HK-2 (cell line): Measurements from ENCODE around the gene DPP10.

Source experiments
- DNase-seq: peaks from one replicate; pipeline ENCODE4 v3.0.0-alpha.2; 2018; ENCODE audit not compliant: unreplicated experiment

DPP10 gene

DNA sequence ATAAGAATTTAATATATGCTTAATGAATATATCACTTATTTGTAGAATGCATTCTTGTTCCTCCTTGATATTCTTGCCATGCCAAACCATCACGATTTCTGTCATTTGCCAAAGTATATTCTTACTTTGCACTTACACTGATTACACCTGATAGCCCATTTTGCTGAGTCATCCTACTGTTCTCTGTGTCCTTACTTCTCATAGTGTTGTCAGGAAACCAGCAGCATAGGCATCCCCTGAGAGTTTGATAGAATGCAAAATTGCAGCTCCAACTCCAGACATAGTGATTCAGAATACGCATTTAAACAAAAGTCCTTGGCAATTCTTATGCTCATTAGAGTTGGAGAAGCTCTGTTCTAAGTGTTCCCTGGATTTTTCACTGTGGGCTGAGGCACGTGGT, 687.1 kb downstream of the DPP10 start:
- no peak for DNase-seq

GRCh38 chr2:115160531-115161080, 718.2 kb downstream of the DPP10 start:
- no peak for DNase-seq

GRCh38 chr2:115161081-115161770, 718.8 kb downstream of the DPP10 start:
- no peak for DNase-seq

DNA sequence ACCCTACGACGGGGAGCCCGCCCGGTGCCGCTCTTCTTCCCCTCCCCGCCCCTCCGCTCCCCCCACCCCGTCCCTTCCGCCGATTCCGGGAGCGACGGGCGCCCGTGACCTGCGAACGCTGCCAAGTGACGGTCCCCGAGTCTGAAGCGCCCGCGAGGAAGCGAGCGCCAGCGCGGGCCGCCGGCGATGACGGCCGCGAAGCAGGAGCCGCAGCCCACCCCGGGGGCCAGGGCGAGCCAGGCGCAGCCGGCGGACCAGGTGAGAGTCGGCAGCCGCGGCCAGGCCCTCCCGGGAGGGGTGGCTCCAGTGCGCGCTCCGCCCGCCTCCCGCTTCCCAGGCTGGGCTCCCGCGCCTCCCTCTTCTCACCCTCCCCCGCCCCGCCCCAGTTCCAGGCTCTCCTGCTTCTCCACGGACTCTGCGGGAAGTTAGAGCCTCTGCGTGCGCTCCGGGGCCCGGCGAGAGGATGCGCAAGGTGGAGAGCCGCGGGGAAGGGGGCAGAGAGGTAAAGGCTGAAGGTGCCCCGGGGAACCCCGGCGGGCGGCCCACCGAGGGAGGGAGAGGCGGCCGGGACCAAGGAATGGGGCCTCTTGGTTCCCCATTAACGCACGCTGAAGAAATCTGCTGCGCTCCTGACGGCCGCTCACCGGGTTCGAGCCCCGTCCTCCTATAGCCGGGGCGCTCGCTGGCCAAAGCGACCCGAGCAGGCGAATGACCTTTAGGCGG, 719.5 kb downstream of the DPP10 start:
- no peak for DNase-seq

DNA sequence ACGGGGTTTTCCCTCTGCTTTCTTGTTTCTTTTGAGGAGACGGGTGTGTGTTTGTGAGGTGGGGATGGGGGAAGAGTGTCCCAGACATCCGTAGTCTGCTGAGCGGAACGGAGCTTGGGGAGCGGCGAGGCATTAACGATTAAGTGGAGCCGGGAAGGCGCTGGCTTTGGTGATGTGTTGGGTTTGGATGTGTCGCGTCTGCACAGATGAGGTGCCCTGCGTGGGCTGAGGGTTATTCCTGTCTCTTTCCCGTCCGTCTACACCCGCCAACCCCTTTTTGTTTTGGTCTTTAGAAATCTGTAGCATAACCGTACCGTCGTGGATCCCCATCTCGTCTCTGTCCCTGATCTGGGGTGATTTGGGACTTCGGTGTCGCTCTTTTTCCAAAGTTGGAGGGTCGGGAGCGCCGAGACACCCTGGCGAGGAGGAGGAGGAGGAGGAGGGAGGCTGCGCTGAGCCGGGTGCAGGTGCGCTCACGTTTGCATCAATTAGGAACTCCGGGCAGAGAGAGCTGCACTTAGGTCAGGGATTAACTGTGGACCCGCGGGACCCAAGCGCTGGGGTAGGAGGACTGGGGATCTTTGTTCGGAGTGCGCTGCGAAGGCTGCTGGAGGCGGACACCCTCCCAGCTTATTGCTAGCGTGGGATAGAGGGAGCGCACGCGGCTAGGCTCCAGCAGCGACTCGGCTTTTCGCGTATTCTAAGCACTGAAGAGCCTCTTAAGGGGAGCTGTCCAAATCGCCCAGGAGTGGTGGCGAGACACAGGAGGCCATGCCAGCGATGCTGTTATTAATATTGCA, 720.3 kb downstream of the DPP10 start:
- no peak for DNase-seq

- DNase-seq = no peak
Measured at GRCh38 chr2:115163572-115163971, 721.1 kb downstream of the DPP10 start.

DNA sequence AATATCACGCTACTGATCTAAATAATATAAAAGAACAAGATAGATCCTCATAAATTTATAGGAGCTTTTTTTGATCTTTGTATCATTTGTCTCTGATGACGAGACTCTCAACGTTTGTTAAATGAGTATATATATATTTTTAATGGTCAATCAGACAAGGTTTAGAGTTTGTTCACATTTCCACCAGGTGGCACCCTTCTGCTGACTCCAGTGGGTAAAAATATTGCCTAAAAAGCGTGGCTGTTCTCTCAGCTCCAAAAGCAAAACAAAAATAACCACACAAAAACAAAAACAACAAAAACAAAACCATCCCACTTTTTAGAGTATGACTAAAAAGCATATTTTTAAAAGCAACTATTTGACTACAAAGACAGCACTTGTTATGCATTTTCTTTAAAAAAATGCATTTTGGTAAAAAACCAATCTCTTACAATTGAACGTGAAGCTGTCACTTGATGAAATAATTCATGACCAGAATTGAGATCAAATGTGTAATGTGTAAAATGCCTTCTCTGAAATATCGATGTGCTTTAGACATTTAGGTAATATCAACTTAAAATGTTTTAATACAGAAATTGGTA, 723.2 kb downstream of the DPP10 start:
- no peak for DNase-seq

DNA sequence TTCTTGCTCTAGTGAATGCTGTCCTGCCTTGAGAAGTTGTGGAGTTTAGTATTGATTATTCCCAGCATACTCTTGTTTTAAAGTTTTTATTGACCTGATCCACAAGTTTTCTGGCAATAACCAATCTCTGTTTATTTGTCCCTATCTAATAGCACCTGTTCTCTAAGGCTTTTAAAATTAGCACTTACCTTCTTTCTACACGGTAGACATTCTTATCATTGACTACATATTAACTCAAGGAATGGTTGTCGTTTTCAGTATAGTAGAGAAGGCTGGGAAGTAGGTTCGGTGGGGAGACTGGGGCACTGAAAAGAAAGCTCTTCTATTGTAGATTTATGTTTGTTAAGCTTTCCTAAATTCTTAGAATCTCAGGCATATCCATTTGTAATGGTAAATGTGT, 726.0 kb downstream of the DPP10 start:
- no peak for DNase-seq

DNA sequence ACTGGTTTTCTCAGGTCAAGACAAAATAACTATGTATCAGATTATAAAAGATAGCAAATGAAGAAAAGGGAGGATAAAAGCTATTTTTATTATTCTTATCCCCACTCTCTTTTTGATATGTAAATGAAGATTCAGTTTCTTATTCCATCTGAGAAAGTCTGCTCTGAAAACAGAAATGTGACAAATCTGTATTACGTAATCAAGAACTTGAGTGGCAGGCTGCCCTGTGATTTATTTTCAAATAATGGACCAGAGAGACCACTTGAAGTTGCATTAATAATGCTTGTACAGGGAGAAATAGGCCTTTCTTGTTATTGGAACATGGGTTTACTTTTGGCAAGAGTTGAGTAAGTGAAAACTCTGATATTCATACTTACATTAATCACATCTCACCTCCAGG, 727.4 kb downstream of the DPP10 start:
- no peak for DNase-seq

DNA sequence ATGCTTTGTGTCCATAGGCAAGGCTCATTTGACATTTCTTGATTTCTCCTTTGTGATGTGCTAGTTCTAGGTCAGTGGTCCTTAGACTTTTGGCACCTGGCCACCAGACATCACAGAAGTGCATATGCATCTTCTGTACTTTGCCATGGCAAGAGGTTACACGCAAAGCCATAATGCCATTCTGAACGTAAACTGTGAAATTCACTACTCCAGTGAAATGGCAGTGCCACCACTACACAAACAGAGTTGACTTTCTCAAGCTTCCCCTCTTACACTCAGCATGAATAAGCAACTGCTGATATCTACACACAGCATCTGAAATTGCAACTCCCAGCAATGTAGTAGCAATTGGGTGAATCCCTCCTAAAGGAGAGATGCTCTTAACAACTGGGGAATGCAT, 729.3 kb downstream of the DPP10 start:
- DNase-seq = no peak

GRCh38 chr2:115174651-115175050, 732.2 kb downstream of the DPP10 start:
- DNase-seq = no peak

- no peak for DNase-seq
Measured at GRCh38 chr2:115183144-115183543, 740.7 kb downstream of the DPP10 start.

GRCh38 chr2:115190459-115190858, 748.0 kb downstream of the DPP10 start:
- DNase-seq = no peak

DNA sequence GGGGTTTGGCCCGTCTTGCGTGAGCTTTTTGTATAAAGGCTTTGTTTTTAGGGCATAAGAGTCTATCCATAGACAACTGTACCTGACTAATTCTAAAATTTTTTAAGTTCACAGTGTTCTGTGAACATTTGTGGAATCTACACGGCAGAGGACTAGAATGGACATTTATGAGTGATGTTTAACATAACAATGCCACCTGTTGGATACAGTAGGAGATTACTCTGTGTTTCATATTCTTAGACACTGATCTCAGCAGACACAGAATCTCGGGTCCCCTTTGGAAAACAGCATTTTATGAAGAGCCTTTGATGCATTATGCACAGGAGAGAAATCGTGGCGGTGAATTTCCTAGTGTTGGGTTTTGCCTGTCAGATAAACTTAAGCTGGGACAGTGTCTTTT, 752.2 kb downstream of the DPP10 start:
- DNase-seq = no peak

DNA sequence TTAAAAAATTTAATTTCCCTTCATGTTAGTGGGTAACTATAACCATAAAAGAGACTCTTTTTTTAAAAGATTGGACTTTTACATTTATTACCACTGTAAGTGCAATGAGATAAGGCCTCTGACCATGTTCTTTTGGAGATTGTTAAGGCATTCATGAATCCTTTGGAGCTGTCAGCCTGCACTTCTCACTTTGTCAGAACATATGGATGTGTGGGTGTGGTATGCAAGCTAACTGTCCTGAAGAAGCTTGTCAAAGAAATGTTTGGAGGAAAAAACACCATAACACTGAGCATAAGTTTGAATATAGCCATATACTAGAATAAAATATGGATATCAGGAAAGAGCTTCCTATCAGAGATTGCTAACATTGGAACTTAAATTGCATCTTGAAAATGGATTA, 754.1 kb downstream of the DPP10 start:
- DNase-seq = no peak

- no peak for DNase-seq
Measured at GRCh38 chr2:115199966-115200365, 757.5 kb downstream of the DPP10 start.

DNA sequence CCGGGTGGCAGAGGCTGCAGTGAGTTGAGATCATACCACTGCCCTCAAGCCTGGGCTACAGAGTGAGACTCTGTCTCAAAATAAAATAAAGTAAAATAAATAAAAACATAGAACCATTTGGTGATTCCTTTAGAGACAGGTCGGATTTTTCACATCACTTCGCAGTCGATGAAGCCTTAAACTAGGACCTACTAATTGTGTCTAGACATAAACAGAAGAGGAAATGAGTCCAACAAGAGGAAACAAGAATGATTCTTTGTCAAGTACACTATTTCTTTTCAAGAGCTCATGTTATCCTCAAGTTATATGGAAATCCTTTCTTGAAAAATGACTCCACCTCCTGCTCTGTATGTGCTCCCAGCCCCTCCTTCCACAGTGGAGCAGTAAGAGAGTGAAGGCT, 758.9 kb downstream of the DPP10 start:
- DNase-seq = no peak

DNA sequence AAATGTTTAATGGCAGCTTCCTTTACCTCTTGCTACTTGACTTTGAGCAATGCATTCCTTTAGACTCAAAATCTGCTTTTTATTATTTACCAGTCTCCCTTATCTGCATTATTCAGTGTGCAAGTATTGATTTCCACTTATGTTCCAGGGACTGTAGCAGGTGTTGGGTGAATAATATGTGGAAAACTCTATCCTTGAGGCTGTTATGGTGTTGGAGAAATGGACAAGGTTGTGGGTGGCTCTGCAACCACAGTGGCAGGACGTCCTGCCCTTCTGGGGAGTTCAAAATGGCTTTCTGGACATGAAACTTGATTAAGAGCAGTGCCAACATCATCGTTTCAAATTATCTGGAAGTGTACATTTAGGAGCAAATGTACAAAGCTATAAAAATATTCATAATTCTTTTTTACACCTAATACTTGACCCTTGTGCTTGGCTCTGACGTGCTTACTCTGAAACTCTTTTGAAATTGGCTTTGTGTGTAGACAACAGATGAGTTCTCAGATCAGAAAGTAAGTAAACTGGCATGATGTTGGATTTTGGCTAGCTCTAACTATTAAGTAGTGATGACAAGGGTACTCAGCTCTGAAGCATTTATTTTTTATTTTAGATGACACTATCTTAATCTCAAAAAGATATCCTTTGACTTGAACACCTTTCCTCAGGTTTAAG, 766.2 kb downstream of the DPP10 start:
- DNase-seq = no peak

DNA sequence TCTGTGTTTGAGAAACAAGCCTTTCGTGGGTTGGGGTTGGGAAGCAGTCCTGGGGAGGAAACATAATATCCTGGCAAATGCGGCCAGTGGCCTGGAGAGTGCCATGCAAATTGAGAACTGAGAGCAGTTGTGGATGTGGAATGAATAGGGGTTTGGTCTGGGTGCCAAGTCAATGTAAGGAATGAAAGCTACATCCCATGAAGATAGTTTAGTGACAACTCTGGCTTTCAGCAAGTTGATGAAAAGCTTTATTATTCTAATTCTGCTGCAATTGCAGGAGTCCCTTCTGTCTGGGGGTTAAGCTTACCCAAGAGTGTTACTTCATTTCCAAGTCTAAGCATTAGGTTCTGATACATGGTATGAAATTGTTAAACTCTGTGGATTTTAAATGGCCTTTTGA, 771.6 kb downstream of the DPP10 start:
- DNase-seq = no peak

- no peak for DNase-seq
Measured at GRCh38 chr2:115219296-115219695, 776.9 kb downstream of the DPP10 start.

DNA sequence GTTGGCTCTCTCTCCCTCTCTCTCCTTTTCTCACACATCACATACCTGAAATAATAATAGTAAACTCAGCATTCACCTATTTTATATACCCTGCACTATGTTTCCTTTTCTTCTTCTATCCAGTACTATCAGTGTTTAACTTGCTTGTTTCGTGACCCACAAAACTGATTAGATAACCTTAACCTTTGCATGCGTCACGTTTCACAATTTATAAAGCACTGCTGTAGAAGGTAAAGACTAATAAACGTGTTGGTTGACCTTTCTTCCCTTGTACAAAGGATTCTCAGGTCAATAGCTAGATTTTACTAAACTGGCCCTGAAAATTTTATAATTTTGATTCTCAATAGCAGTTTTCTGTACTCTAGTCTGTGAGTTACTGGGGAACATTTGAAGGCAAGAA, 791.7 kb downstream of the DPP10 start:
- no peak for DNase-seq

GRCh38 chr2:115234737-115235136, 792.3 kb downstream of the DPP10 start:
- DNase-seq = no peak
